ENCODE measurements around the gene ACP3. TPM values are rescaled to one million over a fixed set of nuclear protein-coding genes. Genes with fewer than 3 reads are reported as not detected.

The ACP3 gene
- total and polyA plus RNA-seq, 4 donors: 0.15 to 2.1 (median 1.3) TPM; not detected in 1

- H3K9ac ChIP-seq (ENCODE audit: low read depth in 1 of 2, low read length in 2 of 2): no peak overlapping the region
- no peak overlapping the region for H3K27ac ChIP-seq (ENCODE audit: low read depth in 1 of 2, low read length in 2 of 2)
- DNase-seq (ENCODE audit: low spot score): no peak
- WGBS: 70% methylated on average over 5 of the region's 5 CpGs
- H3K4me1 ChIP-seq (ENCODE audit: control insufficient read depth in 4 of 4, insufficient read depth in 4 of 4, low read length in 3 of 4): no peaks in the 10 kb centered on the region
- TF ChIP-seq REST (IDR thresholded peaks at IDR 0.05): no peak
- TF ChIP-seq ATF3 (IDR thresholded peaks at IDR 0.05): no peak
- TF ChIP-seq TAF1 (conservative IDR thresholded peaks at IDR 0.05): no peak
- TF ChIP-seq FOXA2 (IDR thresholded peaks at IDR 0.05): no peak
- TF ChIP-seq SP1 (IDR thresholded peaks at IDR 0.05): no peak
- no peak for TF ChIP-seq ZBTB33 (IDR thresholded peaks at IDR 0.05)
- TF ChIP-seq CTCF (IDR thresholded peaks at IDR 0.05; ENCODE audit: low read depth, low read length, missing input control): peak; percentile 81
- TF ChIP-seq RXRA (IDR thresholded peaks at IDR 0.05): no peak
- peak; percentile 86 to 88 for TF ChIP-seq RAD21 (IDR thresholded peaks at IDR 0.05)
- no peaks in the 10 kb centered on the region for H3K36me3 ChIP-seq (ENCODE audit: control insufficient read depth in 4 of 4, insufficient read depth in 3 of 4, low read depth in 1 of 4, low read length in 3 of 4)
- H3K27me3 ChIP-seq (ENCODE audit: control insufficient read depth in 4 of 4, insufficient read depth in 4 of 4, low read length in 3 of 4): no peaks in the 10 kb centered on the region
- H3K9me3 ChIP-seq (ENCODE audit: control insufficient read depth in 4 of 4, low read length in 3 of 4): peaks cover 0 to 3% (median 0%) of the 10 kb centered on the region in 4 donors
- H3K4me3 ChIP-seq (ENCODE audit: low read depth in 1 of 3, low read length in 3 of 3): no peak overlapping the region
Measured at GRCh38 chr3:132399054-132399929, 82.1 kb downstream of the ACP3 start.

- Histone ChIP-seq H3K9me3 (ENCODE audit: control insufficient read depth in 4 of 4, low read length in 3 of 4) (peaks cover 0 to 3% (median 0%) of the 10 kb centered on the region in 4 donors), H3K27ac (ENCODE audit: low read depth in 1 of 2, low read length in 2 of 2) (no peak overlapping the region), H3K27me3 (ENCODE audit: control insufficient read depth in 4 of 4, insufficient read depth in 4 of 4, low read length in 3 of 4) (no peaks in the 10 kb centered on the region), H3K36me3 (ENCODE audit: control insufficient read depth in 4 of 4, insufficient read depth in 3 of 4, low read depth in 1 of 4, low read length in 3 of 4) (no peaks in the 10 kb centered on the region), H3K4me3 (ENCODE audit: low read depth in 1 of 3, low read length in 3 of 3) (no peak overlapping the region), H3K4me1 (ENCODE audit: control insufficient read depth in 4 of 4, insufficient read depth in 4 of 4, low read length in 3 of 4) (no peaks in the 10 kb centered on the region), H3K9ac (ENCODE audit: low read depth in 1 of 2, low read length in 2 of 2) (no peak overlapping the region)
- no peak for DNase-seq (ENCODE audit: low spot score)
- 90% methylated on average over 13 of the region's 13 CpGs for WGBS
- TF ChIP-seq NR2F2 (IDR thresholded peaks at IDR 0.05): no peak
- no peak for TF ChIP-seq MAX (IDR thresholded peaks at IDR 0.05)
- TF ChIP-seq HNF4G (IDR thresholded peaks at IDR 0.05): no peak
- no peak for TF ChIP-seq CTCF (IDR thresholded peaks at IDR 0.05; ENCODE audit: low read depth, low read length, missing input control)
- TF ChIP-seq HNF4A (conservative IDR thresholded peaks at IDR 0.05): no peak
- no peak for TF ChIP-seq FOXA1 (IDR thresholded peaks at IDR 0.05)
- TF ChIP-seq FOXA2 (IDR thresholded peaks at IDR 0.05): no peak
- no peak for TF ChIP-seq RXRA (IDR thresholded peaks at IDR 0.05)
- no peak for TF ChIP-seq ATF3 (IDR thresholded peaks at IDR 0.05)
- TF ChIP-seq REST (IDR thresholded peaks at IDR 0.05): no peak
- no peak for TF ChIP-seq RAD21 (IDR thresholded peaks at IDR 0.05)
- TF ChIP-seq JUND (IDR thresholded peaks at IDR 0.05): no peak
- no peak for TF ChIP-seq EGR1 (IDR thresholded peaks at IDR 0.05; ENCODE audit: low read depth in 2 of 2)
Measured at GRCh38 chr3:132401255-132401654, 84.0 kb downstream of the ACP3 start.
